ENCODE measurements around the gene WDR89. TPM values are rescaled to one million over a fixed set of nuclear protein-coding genes. Genes with fewer than 3 reads are reported as not detected.

WDR89 gene
- total and polyA plus RNA-seq, 2 experiments from 2014 or later = 21.5 to 31.8 TPM

- no peak overlapping the region for H3K4me3 Mint-ChIP-seq
- ATAC-seq (peak; percentile 27; the same call in 1 of the 3 replicates), DNase-seq (ENCODE audit: low spot score) (no peak)
- Histone ChIP-seq H3K9me2 (ENCODE audit: insufficient read depth) (no peaks in the 10 kb centered on the region), H3K4me1 (ENCODE audit: insufficient read depth) (no peaks in the 10 kb centered on the region), H3K4me3 (no peak overlapping the region), H3K27me3 (ENCODE audit: insufficient read depth) (no peaks in the 10 kb centered on the region), H3K79me2 (replicated peaks; ENCODE audit: insufficient read depth) (no peaks in the 10 kb centered on the region), H2AFZ (no peak overlapping the region), H3K27ac (ENCODE audit: low read depth) (no peak overlapping the region), H3K4me2 (no peak overlapping the region), H3K36me3 (ENCODE audit: insufficient read depth) (no peaks in the 10 kb centered on the region), H4K20me1 (replicated peaks; ENCODE audit: insufficient read depth) (no peaks in the 10 kb centered on the region), H3F3A (replicated peaks; ENCODE audit: low read depth) (no peaks in the 10 kb centered on the region)
- no peaks in the 10 kb centered on the region for H3K36me3 Mint-ChIP-seq (ENCODE audit: low read depth)
- H3K4me1 Mint-ChIP-seq = no peaks in the 10 kb centered on the region; the same call in 2 of the 3 replicates
- no peak overlapping the region for H3K27ac Mint-ChIP-seq
- TF ChIP-seq ZNF331 (CRISPR knock-in tag; IDR thresholded peaks at IDR 0.05; ENCODE audit: low read depth) (no peak), POLR2AphosphoS5 (IDR thresholded peaks at IDR 0.05; ENCODE audit: low read depth) (no peak), JUNB (IDR thresholded peaks at IDR 0.05; ENCODE audit: unreplicated experiment) (no peak), ETS1 (IDR thresholded peaks at IDR 0.05) (no peak), ZNF114 (CRISPR knock-in tag; IDR thresholded peaks at IDR 0.05) (no peak), STAT1 (IDR thresholded peaks at IDR 0.05; ENCODE audit: unreplicated experiment) (no peak), EZH2phosphoT487 (IDR thresholded peaks at IDR 0.05; ENCODE audit: unreplicated experiment) (no peak)
- no peaks in the 10 kb centered on the region for H3K9me3 Mint-ChIP-seq
- H3K27me3 Mint-ChIP-seq (ENCODE audit: insufficient read depth, low read depth, poor library complexity) = peaks cover 4% of the 10 kb centered on the region
These were observed 30.3 kb upstream of the WDR89 start for GRCh38 chr14:63671987-63672386.

- Histone ChIP-seq H3F3A (replicated peaks; ENCODE audit: low read depth) (no peaks in the 10 kb centered on the region), H2AFZ (no peak overlapping the region), H3K27me3 (ENCODE audit: insufficient read depth) (no peaks in the 10 kb centered on the region), H3K4me3 (no peak overlapping the region), H3K36me3 (ENCODE audit: insufficient read depth) (no peaks in the 10 kb centered on the region), H3K9me2 (ENCODE audit: insufficient read depth) (no peaks in the 10 kb centered on the region), H3K4me1 (ENCODE audit: insufficient read depth) (no peaks in the 10 kb centered on the region), H3K79me2 (replicated peaks; ENCODE audit: insufficient read depth) (no peaks in the 10 kb centered on the region), H3K4me2 (no peak overlapping the region), H4K20me1 (replicated peaks; ENCODE audit: insufficient read depth) (no peaks in the 10 kb centered on the region), H3K27ac (ENCODE audit: low read depth) (no peak overlapping the region)
- Mint-ChIP-seq H3K4me1 (no peaks in the 10 kb centered on the region; the same call in 2 of the 3 replicates), H3K9me3 (no peaks in the 10 kb centered on the region), H3K4me3 (no peak overlapping the region), H3K27me3 (ENCODE audit: insufficient read depth, low read depth, poor library complexity) (peaks cover 4% of the 10 kb centered on the region), H3K36me3 (ENCODE audit: low read depth) (no peaks in the 10 kb centered on the region), H3K27ac (no peak overlapping the region)
- no peak for ATAC-seq
- no peak for DNase-seq (ENCODE audit: low spot score)
- TF ChIP-seq ZNF114 (CRISPR knock-in tag; IDR thresholded peaks at IDR 0.05) (no peak), CTCF (conservative IDR thresholded peaks at IDR 0.05; ENCODE audit: low read depth in 2 of 2) (no peak), CREB1 (CRISPR knock-in tag; IDR thresholded peaks at IDR 0.05; ENCODE audit: low read depth) (no peak), ZNF331 (CRISPR knock-in tag; IDR thresholded peaks at IDR 0.05; ENCODE audit: low read depth) (no peak), ETS1 (IDR thresholded peaks at IDR 0.05) (no peak), POLR2AphosphoS5 (IDR thresholded peaks at IDR 0.05; ENCODE audit: low read depth) (no peak), ZNF462 (CRISPR knock-in tag; IDR thresholded peaks at IDR 0.05) (no peak), EZH2phosphoT487 (IDR thresholded peaks at IDR 0.05; ENCODE audit: unreplicated experiment) (no peak), EZH2 (IDR thresholded peaks at IDR 0.05; ENCODE audit: low read depth, unreplicated experiment) (no peak)
These were observed 29.0 kb upstream of the WDR89 start for GRCh38 chr14:63670692-63671091.

Data from GM23338 (cell line).